K562 (cell line): ENCODE data around the gene SLC2A8. TPM values are rescaled to one million over a fixed set of nuclear protein-coding genes. Genes with fewer than 3 reads are reported as not detected.

Experiments
- CREB3L1 ChIP-seq: fragments of 450-650 bp; IDR thresholded peaks from 2 replicates; pipeline ENCODE4 v1.6.1; 2014; ENCODE audit warnings: low read depth, mild to moderate bottlenecking, moderate library complexity, borderline replicate concordance
- CTBP1 ChIP-seq: fragments of 450-650 bp; IDR thresholded peaks from 2 replicates; pipeline ENCODE4 v1.6.1; 2016; ENCODE audit warnings: borderline replicate concordance
- DNMT1 ChIP-seq: fragments of 450-650 bp; IDR thresholded peaks from 2 replicates; pipeline ENCODE4 v1.6.1; 2016; ENCODE audit warnings: antibody characterized with exemption, mild to moderate bottlenecking
- SMAD1 ChIP-seq: fragments of 150-350 bp; IDR thresholded peaks from 2 replicates; pipeline ENCODE4 v1.6.1; 2014; ENCODE audit warnings: low read length, low read depth; ENCODE audit not compliant: partially characterized antibody
- ZNF436 ChIP-seq: fragments of 250-450, 450-650 bp; sonication (Bioruptor Pico); formaldehyde crosslinking; IDR thresholded peaks from 2 replicates; pipeline ENCODE4 v1.7.0; 2020; ENCODE audit warnings: mild to moderate bottlenecking
- polyA plus RNA-seq, 8 experiments: library from polyadenylated mRNA; depleted of rRNA in 4 of 8; stranded (reverse) in 5 of 8; unstranded in 3 of 8; fragments of >200 nt; fragmentation: Nextera tagmentation in 2 of 8; fragmentation: Illumina TruSeq in 1 of 8; extraction: Ambion mirVana in 2 of 8; extraction: Trizol in 1 of 8; gene quantifications; 2 replicates each; pipeline versions ENCODE4 v1.2.1 to v1.2.3, GENCODE V29; 2011 to 2014; ENCODE audit warnings: inconsistent platforms in 1 of 8, missing spikeins in 1 of 8
- total RNA-seq, 7 experiments: library from RNA; depleted of rRNA in 6 of 7; stranded (reverse); fragments of >200 nt in 6 of 7; fragmentation: Illumina TruSeq in 2 of 7; extraction: Trizol in 2 of 7; gene quantifications; 2 replicates each; pipeline versions ENCODE4 v1.2.1 to v1.2.3, GENCODE V29; 2011 to 2021; ENCODE audit warnings: low replicate concordance in 1 of 7
- TF ChIP-seq, protein P1 (sequence below): fragments of 450-650 bp; IDR thresholded peaks from 2 replicates; pipeline ENCODE4 v1.6.1; 2017; ENCODE audit warnings: antibody characterized with exemption, mild to moderate bottlenecking
- TF ChIP-seq, protein P2 (sequence below): sonication (generic); formaldehyde crosslinking; IDR thresholded peaks from 2 replicates; pipeline ENCODE4 v1.5.0; 2020; ENCODE audit warnings: missing genetic modification reagents
- TF ChIP-seq, protein P3 (sequence below), 2 experiments: fragments of 450-650 bp in 1 of 2; sonication (generic) in 1 of 2; formaldehyde crosslinking in 1 of 2; IDR thresholded peaks; 2 replicates each; pipeline versions ENCODE4 v1.7.1 to v1.9.0; 2016 to 2022; ENCODE audit warnings: inconsistent platforms in 1 of 2, mild to moderate bottlenecking in 1 of 2, missing genetic modification reagents in 1 of 2

The SLC2A8 gene
- total and polyA plus RNA-seq, 9 of the 15 experiments (the other 6 are each of a cell fraction or from before 2014, with no cell fraction given) = 0.13 to 12.9 (median 5.2) TPM

GRCh38 chr9:127423934-127424675 lies 27.1 kb downstream of the SLC2A8 start, which contains the start of gene ZNF79 (continued):
- TF ChIP-seq, protein P1, sequence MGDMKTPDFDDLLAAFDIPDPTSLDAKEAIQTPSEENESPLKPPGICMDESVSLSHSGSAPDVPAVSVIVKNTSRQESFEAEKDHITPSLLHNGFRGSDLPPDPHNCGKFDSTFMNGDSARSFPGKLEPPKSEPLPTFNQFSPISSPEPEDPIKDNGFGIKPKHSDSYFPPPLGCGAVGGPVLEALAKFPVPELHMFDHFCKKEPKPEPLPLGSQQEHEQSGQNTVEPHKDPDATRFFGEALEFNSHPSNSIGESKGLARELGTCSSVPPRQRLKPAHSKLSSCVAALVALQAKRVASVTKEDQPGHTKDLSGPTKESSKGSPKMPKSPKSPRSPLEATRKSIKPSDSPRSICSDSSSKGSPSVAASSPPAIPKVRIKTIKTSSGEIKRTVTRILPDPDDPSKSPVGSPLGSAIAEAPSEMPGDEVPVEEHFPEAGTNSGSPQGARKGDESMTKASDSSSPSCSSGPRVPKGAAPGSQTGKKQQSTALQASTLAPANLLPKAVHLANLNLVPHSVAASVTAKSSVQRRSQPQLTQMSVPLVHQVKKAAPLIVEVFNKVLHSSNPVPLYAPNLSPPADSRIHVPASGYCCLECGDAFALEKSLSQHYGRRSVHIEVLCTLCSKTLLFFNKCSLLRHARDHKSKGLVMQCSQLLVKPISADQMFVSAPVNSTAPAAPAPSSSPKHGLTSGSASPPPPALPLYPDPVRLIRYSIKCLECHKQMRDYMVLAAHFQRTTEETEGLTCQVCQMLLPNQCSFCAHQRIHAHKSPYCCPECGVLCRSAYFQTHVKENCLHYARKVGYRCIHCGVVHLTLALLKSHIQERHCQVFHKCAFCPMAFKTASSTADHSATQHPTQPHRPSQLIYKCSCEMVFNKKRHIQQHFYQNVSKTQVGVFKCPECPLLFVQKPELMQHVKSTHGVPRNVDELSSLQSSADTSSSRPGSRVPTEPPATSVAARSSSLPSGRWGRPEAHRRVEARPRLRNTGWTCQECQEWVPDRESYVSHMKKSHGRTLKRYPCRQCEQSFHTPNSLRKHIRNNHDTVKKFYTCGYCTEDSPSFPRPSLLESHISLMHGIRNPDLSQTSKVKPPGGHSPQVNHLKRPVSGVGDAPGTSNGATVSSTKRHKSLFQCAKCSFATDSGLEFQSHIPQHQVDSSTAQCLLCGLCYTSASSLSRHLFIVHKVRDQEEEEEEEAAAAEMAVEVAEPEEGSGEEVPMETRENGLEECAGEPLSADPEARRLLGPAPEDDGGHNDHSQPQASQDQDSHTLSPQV = peak; percentile 87
- TF ChIP-seq, protein P2, sequence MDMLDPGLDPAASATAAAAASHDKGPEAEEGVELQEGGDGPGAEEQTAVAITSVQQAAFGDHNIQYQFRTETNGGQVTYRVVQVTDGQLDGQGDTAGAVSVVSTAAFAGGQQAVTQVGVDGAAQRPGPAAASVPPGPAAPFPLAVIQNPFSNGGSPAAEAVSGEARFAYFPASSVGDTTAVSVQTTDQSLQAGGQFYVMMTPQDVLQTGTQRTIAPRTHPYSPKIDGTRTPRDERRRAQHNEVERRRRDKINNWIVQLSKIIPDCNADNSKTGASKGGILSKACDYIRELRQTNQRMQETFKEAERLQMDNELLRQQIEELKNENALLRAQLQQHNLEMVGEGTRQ = no peak
- peak; percentile 18; the same call in 1 of the 2 replicates for TF ChIP-seq CTBP1
- TF ChIP-seq, protein P3, sequence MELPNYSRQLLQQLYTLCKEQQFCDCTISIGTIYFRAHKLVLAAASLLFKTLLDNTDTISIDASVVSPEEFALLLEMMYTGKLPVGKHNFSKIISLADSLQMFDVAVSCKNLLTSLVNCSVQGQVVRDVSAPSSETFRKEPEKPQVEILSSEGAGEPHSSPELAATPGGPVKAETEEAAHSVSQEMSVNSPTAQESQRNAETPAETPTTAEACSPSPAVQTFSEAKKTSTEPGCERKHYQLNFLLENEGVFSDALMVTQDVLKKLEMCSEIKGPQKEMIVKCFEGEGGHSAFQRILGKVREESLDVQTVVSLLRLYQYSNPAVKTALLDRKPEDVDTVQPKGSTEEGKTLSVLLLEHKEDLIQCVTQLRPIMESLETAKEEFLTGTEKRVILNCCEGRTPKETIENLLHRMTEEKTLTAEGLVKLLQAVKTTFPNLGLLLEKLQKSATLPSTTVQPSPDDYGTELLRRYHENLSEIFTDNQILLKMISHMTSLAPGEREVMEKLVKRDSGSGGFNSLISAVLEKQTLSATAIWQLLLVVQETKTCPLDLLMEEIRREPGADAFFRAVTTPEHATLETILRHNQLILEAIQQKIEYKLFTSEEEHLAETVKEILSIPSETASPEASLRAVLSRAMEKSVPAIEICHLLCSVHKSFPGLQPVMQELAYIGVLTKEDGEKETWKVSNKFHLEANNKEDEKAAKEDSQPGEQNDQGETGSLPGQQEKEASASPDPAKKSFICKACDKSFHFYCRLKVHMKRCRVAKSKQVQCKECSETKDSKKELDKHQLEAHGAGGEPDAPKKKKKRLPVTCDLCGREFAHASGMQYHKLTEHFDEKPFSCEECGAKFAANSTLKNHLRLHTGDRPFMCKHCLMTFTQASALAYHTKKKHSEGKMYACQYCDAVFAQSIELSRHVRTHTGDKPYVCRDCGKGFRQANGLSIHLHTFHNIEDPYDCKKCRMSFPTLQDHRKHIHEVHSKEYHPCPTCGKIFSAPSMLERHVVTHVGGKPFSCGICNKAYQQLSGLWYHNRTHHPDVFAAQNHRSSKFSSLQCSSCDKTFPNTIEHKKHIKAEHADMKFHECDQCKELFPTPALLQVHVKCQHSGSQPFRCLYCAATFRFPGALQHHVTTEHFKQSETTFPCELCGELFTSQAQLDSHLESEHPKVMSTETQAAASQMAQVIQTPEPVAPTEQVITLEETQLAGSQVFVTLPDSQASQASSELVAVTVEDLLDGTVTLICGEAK (IDR thresholded peaks at IDR 0.05) = peak; percentile 92
- TF ChIP-seq, protein P3 (CRISPR knock-in tag; IDR thresholded peaks at IDR 0.05) = no peak
- TF ChIP-seq DNMT1 = no peak
- no peak for TF ChIP-seq ZNF436 (CRISPR knock-in tag)
- peak; percentile 90; the same call in 1 of the 2 replicates for TF ChIP-seq CREB3L1
- TF ChIP-seq SMAD1 = peak; percentile 39
